Measurements from ENCODE around the gene RRAD.
"Not testable (repeated sequence)": the region's sequence is repeated elsewhere in the genome, so short reads cannot be mapped to it uniquely, and the experiment has no call there.

RRAD gene

GRCh38 chr16:66950971-66951790 is 25.8 kb upstream of the RRAD start:
- DNase-seq (ENCODE audit: low spot score), result no peak

GRCh38 chr16:66950437-66950836 is 25.1 kb upstream of the RRAD start:
- DNase-seq (ENCODE audit: low spot score), result no peak

DNA sequence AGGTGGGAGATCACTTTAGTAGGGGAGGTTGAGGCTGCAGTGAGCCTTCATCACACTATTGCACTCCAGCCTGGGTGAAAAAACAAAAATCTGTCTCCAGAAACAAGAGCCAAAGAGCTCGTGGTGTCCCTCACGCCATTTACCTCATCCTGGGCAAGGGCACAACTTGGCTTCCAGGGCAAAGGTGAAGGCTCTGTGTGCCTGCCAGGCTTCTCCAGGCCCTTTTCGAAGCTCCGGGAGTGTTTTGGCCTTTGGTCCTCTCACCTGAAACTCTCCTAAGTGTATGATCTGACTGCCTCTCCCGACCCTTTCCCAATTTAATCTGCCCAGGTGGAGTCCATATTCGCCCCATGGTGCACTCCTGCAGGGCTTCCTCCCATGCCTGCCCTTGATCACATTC is 24.1 kb upstream of the RRAD start:
- no peak for DNase-seq (ENCODE audit: low spot score)

GRCh38 chr16:66948837-66949225 is 23.5 kb upstream of the RRAD start:
- no peak for DNase-seq (ENCODE audit: low spot score)

- DNase-seq (ENCODE audit: low spot score), result no peak
Measured at GRCh38 chr16:66948134-66948836, 22.9 kb upstream of the RRAD start.

DNA sequence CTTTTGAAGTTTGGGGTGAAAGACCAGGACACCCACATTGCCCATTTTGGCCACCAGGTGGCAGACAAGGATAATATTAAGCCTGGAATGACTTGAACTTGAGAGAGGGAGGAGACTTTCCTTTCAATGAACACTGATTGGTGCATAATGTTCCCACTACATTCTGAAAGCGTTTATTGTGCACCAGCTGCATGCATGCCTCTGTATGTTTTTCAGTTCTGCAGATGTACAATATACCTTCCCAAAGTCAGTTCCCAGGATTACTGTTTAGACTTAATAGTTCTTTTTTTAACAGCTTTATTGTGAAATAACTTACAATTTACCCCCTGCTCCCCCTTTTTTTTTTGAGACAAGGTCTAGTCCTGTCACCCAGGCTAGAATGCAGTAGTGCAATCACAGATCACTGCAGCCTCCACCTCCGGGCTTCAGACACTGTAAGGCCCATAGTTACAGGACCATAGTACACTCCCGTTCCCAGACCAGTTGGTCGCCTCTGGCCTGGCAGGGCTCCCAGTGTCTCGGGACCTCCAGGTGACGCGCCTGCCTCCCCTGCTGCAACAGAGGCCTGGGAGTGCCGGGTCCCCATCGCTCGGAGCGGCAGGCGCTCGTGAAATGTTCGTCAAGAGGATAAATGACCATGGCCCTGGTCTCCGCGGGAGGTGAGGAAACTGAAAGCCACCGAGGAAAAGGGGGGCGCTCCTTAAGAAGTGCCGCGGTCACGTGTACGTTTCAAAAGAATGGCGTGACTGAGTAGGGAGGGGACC is 22.1 kb upstream of the RRAD start:
- DNase-seq (ENCODE audit: low spot score), result peak; percentile 88

DNA sequence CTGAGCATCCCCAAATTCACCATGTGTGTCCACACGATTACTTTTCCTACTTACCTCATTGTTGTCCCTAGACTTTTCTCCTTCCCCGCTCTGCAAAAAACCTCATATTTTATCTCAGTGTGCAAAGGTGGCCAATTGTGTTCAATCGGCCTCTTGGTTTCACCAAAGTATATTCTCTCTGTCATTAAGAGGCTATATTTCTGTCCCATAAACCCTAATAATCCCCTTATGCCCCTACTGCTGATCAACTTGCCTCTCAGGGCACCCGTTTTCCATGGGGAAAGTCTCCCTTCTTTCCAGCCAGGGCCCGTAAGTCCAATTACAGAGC is 21.6 kb upstream of the RRAD start:
- DNase-seq (ENCODE audit: low spot score), result no peak

DNA sequence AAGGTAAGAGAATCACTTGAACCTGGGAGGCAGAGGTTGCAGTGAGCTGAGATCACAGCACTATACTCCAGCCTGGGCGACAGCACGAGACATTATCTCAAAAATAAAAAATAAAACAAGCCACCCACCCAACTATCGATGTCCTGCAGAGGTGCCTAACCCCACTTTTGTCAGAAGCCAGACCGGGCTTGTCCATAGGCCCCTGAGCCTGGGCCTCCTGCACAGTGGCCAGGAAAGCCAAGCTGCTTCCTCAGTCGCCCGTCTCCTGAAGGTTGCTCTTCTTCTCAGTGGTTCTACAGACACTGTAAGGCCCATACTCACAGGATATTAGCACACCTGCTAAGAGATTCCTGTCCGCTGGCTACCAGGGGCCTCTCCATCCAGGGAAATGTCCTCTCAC is 21.2 kb upstream of the RRAD start:
- DNase-seq (ENCODE audit: low spot score), result no peak

- DNase-seq (ENCODE audit: low spot score), result no peak
Measured at GRCh38 chr16:66945939-66946338, 20.6 kb upstream of the RRAD start.

DNA sequence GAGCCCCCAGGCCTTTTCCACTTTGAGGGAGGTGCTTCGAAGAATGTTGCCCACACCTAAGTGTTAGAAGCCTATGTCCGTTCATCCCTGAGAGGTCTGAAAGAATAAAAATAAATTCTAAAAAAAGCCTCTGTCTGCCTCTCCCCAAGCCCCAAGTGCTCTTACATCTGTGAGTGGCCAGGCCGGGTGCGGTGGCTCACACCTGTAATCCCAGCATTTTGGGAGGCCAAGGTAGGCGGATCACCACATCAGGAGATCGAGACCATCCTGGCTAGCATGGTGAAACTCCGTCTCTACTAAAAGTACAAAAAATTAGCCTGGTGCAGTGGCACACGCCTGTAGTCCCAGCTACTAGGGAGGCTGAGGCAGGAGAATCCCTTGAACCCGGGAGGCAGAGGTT is 19.6 kb upstream of the RRAD start:
- DNase-seq (ENCODE audit: low spot score), result not testable (repeated sequence)

DNA sequence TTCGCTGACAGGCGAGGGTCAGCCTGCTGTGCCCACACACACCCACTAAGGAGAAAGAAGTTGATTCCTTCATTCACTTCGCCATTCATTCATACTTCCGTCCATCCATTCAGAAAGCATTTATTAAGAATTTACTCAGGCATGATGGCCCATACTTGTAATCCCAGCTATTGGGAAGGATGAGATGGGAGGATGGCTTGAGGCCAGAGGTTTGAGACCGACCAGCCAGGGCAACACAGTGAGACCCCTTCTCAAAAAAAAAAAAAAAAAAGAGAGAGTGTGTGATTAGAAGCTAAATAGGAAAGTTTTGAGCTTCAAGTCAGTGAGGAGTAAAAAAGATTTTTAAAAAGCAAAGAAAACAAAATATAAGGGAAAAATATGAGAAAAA is 18.7 kb upstream of the RRAD start:
- no peak for DNase-seq (ENCODE audit: low spot score)

GRCh38 chr16:66943426-66944053 is 18.2 kb upstream of the RRAD start:
- no peak for DNase-seq (ENCODE audit: low spot score)

DNA sequence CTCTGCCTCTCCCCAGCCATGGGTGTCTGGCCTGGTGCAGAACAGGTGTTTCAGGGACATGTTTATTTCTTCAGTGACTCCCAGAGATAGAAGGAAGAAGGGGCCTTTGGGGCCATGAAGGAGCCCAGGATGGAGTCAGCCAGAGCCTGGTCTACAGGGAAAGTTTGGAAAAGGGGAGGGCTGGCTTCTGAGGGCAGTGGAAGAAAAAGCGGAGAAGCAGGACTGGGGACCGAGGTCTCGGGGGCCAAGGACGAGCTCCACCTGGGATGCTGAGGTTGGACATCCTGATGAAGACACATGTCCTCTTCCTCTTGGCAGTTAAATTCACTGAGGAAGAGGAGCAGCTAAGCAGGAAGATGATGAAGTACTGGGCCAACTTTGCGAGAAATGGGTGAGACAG is 17.6 kb upstream of the RRAD start:
- DNase-seq (ENCODE audit: low spot score), result no peak

GRCh38 chr16:66940236-66940635 is 14.9 kb upstream of the RRAD start:
- DNase-seq (ENCODE audit: low spot score), result no peak

- no peak for DNase-seq (ENCODE audit: low spot score)
Measured at GRCh38 chr16:66939366-66939765, 14.0 kb upstream of the RRAD start.

DNA sequence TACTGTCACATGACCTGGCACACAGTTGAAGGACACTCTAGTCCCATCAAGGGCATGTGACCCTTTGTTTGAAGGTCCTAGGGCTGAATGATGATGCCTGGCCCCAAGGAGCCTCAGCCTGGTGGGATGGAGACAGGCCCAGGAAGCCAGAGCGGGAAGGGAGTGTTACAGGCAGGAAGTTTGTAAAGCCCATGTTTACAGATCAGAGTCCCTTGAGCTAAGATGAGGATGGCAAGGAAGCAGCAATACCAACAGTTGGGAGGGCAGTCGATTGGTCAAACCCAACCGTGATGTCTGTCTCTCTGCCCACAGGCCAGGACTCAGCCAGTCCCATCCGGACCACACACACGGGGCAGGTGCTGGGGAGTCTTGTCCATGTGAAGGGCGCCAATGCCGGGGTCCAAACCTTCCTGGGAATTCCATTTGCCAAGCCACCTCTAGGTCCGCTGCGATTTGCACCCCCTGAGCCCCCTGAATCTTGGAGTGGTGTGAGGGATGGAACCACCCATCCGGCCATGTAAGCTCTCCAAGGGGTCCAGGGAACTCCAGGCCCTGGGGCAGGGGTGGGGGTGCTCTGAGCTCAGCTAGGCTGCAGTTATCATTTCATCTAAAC is 12.5 kb upstream of the RRAD start:
- no peak for DNase-seq (ENCODE audit: low spot score)

- no peak for DNase-seq (ENCODE audit: low spot score)
Measured at GRCh38 chr16:66936889-66937554, 11.7 kb upstream of the RRAD start.

GRCh38 chr16:66936462-66936861 is 11.1 kb upstream of the RRAD start:
- DNase-seq (ENCODE audit: low spot score), result no peak

DNA sequence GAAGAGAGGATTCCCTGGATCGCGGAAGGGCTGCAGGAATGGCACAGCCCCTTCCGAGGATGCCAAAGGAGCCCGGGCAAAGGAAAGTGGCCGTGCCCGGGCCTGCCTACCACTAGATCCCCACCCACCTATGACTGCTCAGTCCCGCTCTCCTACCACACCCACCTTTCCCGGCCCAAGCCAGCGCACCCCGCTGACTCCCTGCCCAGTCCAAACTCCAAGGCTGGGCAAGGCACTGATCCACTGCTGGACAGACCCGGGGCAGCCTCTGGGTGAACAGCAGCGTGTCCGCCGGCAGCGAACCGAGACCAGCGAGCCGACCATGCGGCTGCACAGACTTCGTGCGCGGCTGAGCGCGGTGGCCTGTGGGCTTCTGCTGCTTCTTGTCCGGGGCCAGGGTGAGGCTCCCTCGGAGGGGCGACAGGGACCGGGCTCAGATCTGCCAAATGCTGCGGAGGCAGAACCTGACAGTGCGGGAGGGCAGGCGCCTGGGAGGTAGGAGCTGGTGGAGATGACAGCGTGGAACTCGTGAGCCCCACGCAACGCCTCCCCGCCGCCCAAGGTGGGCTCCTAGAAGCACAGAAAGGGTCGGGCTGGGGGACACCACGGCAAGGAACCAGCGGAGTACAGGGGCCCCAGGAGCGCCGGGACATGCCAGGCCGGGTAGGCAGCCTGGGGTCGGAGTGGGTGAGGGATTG is 10.1 kb upstream of the RRAD start, which contains the start of gene CES2:
Gene CES2, plus strand, starts transcription at position 203 of the 698 bp plus-strand sequence. Its CDS starts 120 bp downstream, at position 323.
- no peak for DNase-seq (ENCODE audit: low spot score)

DNA sequence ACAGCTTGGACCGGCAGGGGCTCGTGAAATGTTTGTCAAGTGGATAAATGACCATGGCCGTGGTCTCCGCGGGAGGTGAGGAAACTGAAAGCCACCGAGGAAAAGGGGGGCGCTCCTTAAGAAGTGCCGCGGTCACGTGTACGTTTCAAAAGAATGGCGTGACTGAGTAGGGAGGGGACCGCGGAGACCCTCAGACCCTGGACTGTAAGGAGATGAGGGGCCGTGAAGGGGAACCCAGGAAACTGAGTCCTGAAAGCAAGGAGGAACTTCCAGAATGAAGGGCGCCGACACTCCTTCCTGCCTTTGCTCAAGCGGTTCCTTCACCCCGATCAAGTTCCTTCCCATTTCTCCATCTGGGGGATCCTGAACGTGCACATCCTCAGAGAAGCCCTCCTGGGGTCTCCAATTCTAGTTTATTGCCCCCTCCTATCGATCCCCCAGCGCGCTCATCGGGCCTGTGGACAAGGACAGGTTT is 9.5 kb upstream of the RRAD start:
- DNase-seq (ENCODE audit: low spot score), result not testable (repeated sequence)
